HEK293 (cell line): ENCODE measurements around the gene ACSM6.

Experiments
- CTCF ChIA-PET: fragments of 350-600 bp; formaldehyde crosslinking; extraction: SDS; loops from one replicate; lab custom pipeline; 2021; ENCODE audit warnings: antibody characterized with exemption; lab: Yijun Ruan, JAX
- POLR2A ChIA-PET: fragments of 300-600 bp; formaldehyde crosslinking; extraction: SDS; loops from one replicate; lab custom pipeline; 2020; ENCODE audit warnings: antibody characterized with exemption, inconsistent platforms; lab: Yijun Ruan, JAX
- H3K27ac ChIP-seq: fragments of 200-500 bp; sonication (Bioruptor generic); 2 replicates; pipeline ENCODE4 v1.5.1; 2014; ENCODE audit warnings: low read depth, low read length, control low read depth, inconsistent platforms; ENCODE audit errors: extremely low read depth
- H3K36me3 ChIP-seq, 2 experiments: fragments of 200-500 bp in 1 of 2; sonication (Bioruptor generic) in 1 of 2; 1 replicate in 1 of 2; 2 replicates in 1 of 2; pipeline ENCODE4 v1.5.1; 2014 to 2017; ENCODE audit warnings: inconsistent platforms in 2 of 2, low read length in 2 of 2; ENCODE audit not compliant: control insufficient read depth in 2 of 2, insufficient read depth in 1 of 2
- H3K4me1 ChIP-seq: fragments of 200-500 bp; sonication (Bioruptor generic); 2 replicates; pipeline ENCODE4 v1.5.1; 2014; ENCODE audit warnings: mild to moderate bottlenecking, low read length, inconsistent platforms; ENCODE audit not compliant: control insufficient read depth, insufficient read depth
- H3K4me3 ChIP-seq: 2 replicates; pipeline ENCODE4 v1.5.1; 2011; ENCODE audit warnings: low read depth, mild to moderate bottlenecking, control low read depth, low read length, moderate library complexity
- H3K9me3 ChIP-seq: fragments of 200-500 bp; sonication (Bioruptor generic); 2 replicates; pipeline ENCODE4 v1.5.1; 2014; ENCODE audit warnings: low read depth, low read length, inconsistent platforms; ENCODE audit not compliant: control insufficient read depth, insufficient read depth
- ELK4 ChIP-seq: IDR thresholded peaks from 2 replicates; pipeline ENCODE4 v1.6.1; 2011; ENCODE audit warnings: mild to moderate bottlenecking, low read depth, low read length, borderline replicate concordance
- HOXA7 ChIP-seq: sonication (generic); formaldehyde crosslinking; IDR thresholded peaks from 2 replicates; pipeline ENCODE4 v1.8.1; 2022; ENCODE audit warnings: missing genetic modification reagents, borderline replicate concordance
- HOXC10 ChIP-seq: sonication (generic); formaldehyde crosslinking; IDR thresholded peaks from 2 replicates; pipeline ENCODE4 v1.8.1; 2023; ENCODE audit warnings: mild to moderate bottlenecking, missing genetic modification reagents
- KLF8 ChIP-seq: fragments of 450-650 bp; formaldehyde crosslinking; IDR thresholded peaks from 2 replicates; pipeline ENCODE4 v1.5.1; 2016; ENCODE audit warnings: missing biosample characterization, missing genetic modification characterization
- KLF9 ChIP-seq: fragments of 450-650 bp; formaldehyde crosslinking; IDR thresholded peaks from 2 replicates; pipeline ENCODE4 v1.5.1; 2016; ENCODE audit warnings: missing biosample characterization, missing genetic modification characterization, low read depth
- SETDB1 ChIP-seq: IDR thresholded peaks from one replicate; pipeline ENCODE4 v1.6.1; 2017; ENCODE audit warnings: mild to moderate bottlenecking, low read length, moderate library complexity, mixed read lengths; ENCODE audit not compliant: insufficient read length
- ZBTB6 ChIP-seq: fragments of 450-650 bp; formaldehyde crosslinking; IDR thresholded peaks from 2 replicates; pipeline ENCODE4 v1.5.1; 2017; ENCODE audit warnings: missing biosample characterization, missing genetic modification characterization
- ZBTB7A ChIP-seq: fragments of 450-650 bp; formaldehyde crosslinking; IDR thresholded peaks from 2 replicates; pipeline ENCODE4 v1.5.1; 2016; ENCODE audit warnings: low read depth, missing biosample characterization, missing genetic modification characterization
- ZFP69B ChIP-seq: fragments of 450-650 bp; formaldehyde crosslinking; IDR thresholded peaks from 2 replicates; pipeline ENCODE4 v1.5.1; 2016; ENCODE audit warnings: missing biosample characterization, missing genetic modification characterization
- ZNF138 ChIP-seq: fragments of 450-650 bp; formaldehyde crosslinking; IDR thresholded peaks from 2 replicates; pipeline ENCODE4 v1.5.1; 2016; ENCODE audit warnings: missing biosample characterization, missing genetic modification characterization, borderline replicate concordance
- ZNF211 ChIP-seq: fragments of 450-650 bp; formaldehyde crosslinking; IDR thresholded peaks from 2 replicates; pipeline ENCODE4 v1.5.1; 2016; ENCODE audit warnings: low read depth, missing biosample characterization, missing genetic modification characterization
- ZNF302 ChIP-seq: fragments of 450-650 bp; formaldehyde crosslinking; IDR thresholded peaks from 2 replicates; pipeline ENCODE4 v1.5.1; 2016; ENCODE audit warnings: missing biosample characterization, missing genetic modification characterization, low read depth
- ZNF341 ChIP-seq: fragments of 450-650 bp; formaldehyde crosslinking; IDR thresholded peaks from 2 replicates; pipeline ENCODE4; 2016; ENCODE audit warnings: low read depth, missing biosample characterization, missing genetic modification characterization
- ZNF366 ChIP-seq: fragments of 450-650 bp; formaldehyde crosslinking; conservative IDR thresholded peaks from 2 replicates; pipeline ENCODE4 v1.5.1; 2016; ENCODE audit warnings: missing biosample characterization, missing genetic modification characterization
- ZNF530 ChIP-seq: fragments of 450-650 bp; formaldehyde crosslinking; IDR thresholded peaks from 2 replicates; pipeline ENCODE4 v1.5.1; 2016; ENCODE audit warnings: low read depth, missing biosample characterization, missing genetic modification characterization
- ZNF555 ChIP-seq: fragments of 450-650 bp; formaldehyde crosslinking; conservative IDR thresholded peaks from 2 replicates; pipeline ENCODE4 v1.5.1; 2017; ENCODE audit warnings: missing biosample characterization, mild to moderate bottlenecking, missing genetic modification characterization, inconsistent platforms
- ZNF624 ChIP-seq: fragments of 450-650 bp; formaldehyde crosslinking; IDR thresholded peaks from 2 replicates; pipeline ENCODE4 v1.5.1; 2017; ENCODE audit warnings: missing biosample characterization, missing genetic modification characterization
- ZNF626 ChIP-seq: fragments of 450-650 bp; sonication (Bioruptor Pico); formaldehyde crosslinking; IDR thresholded peaks from 2 replicates; pipeline ENCODE4 v1.5.1; 2018; ENCODE audit warnings: missing biosample characterization, missing genetic modification characterization, inconsistent platforms
- ZNF776 ChIP-seq: fragments of 450-650 bp; formaldehyde crosslinking; IDR thresholded peaks from 2 replicates; pipeline ENCODE4 v1.5.0; 2017; ENCODE audit warnings: missing biosample characterization, missing genetic modification characterization, borderline replicate concordance
- ZNF830 ChIP-seq: fragments of 450-650 bp; IDR thresholded peaks from 2 replicates; pipeline ENCODE4 v1.5.0; 2018; ENCODE audit warnings: missing biosample characterization, missing genetic modification characterization, low read depth, mild to moderate bottlenecking, moderate library complexity
- ZXDB ChIP-seq: fragments of 450-650 bp; formaldehyde crosslinking; IDR thresholded peaks from 2 replicates; pipeline ENCODE4 v1.5.1; 2016; ENCODE audit warnings: missing biosample characterization, missing genetic modification characterization
- TF ChIP-seq, protein P1 (sequence below): fragments of 450-650 bp; formaldehyde crosslinking; IDR thresholded peaks from 2 replicates; pipeline ENCODE4 v1.5.1; 2016; ENCODE audit warnings: missing biosample characterization, missing genetic modification characterization

ACSM6 gene

DNA sequence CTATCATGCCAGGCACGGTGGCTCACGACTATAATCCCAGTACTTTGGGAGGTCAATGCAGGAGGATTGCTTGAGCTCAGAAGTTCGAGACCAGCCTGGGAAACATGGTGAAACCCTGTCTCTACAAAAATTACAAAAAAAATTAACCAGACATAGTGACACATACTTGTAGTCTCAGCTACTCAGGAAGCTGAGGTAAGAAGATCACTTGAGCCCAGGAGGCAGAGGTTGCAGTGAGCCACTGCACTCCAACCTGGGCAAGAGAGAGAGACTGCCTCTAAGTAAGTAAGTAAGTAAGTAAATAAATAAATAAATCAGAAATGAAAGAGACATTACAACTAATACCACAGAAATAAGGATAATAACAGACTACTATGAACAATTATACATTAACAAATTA lies 60.6 kb downstream of the ACSM6 start:
- Histone ChIP-seq H3K27ac (no peak overlapping the region), H3K36me3 (peaks cover 27 to 28% of the 10 kb centered on the region in 2 experiments), H3K4me3 (no peak overlapping the region), H3K4me1 (no peaks in the 10 kb centered on the region), H3K9me3 (no peaks in the 10 kb centered on the region)
- ChIA-PET POLR2A (no interaction called here), CTCF (interaction anchor here (0.6 to 1.4 kb wide), 3 partner anchors 120 to 1006 kb away, joined by 3 to 6 read pairs (median 3); no protein-coding TSS in a partner anchor)
- TF ChIP-seq ZNF776 (tag by site-specific recombination) (no peak), HOXA7 (CRISPR knock-in tag) (no peak), ZNF626 (no peak), ZNF211 (tag by site-specific recombination) (no peak), ZNF624 (tag by site-specific recombination) (no peak), ZFP69B (tag by site-specific recombination) (no peak)
- TF ChIP-seq, protein P1, sequence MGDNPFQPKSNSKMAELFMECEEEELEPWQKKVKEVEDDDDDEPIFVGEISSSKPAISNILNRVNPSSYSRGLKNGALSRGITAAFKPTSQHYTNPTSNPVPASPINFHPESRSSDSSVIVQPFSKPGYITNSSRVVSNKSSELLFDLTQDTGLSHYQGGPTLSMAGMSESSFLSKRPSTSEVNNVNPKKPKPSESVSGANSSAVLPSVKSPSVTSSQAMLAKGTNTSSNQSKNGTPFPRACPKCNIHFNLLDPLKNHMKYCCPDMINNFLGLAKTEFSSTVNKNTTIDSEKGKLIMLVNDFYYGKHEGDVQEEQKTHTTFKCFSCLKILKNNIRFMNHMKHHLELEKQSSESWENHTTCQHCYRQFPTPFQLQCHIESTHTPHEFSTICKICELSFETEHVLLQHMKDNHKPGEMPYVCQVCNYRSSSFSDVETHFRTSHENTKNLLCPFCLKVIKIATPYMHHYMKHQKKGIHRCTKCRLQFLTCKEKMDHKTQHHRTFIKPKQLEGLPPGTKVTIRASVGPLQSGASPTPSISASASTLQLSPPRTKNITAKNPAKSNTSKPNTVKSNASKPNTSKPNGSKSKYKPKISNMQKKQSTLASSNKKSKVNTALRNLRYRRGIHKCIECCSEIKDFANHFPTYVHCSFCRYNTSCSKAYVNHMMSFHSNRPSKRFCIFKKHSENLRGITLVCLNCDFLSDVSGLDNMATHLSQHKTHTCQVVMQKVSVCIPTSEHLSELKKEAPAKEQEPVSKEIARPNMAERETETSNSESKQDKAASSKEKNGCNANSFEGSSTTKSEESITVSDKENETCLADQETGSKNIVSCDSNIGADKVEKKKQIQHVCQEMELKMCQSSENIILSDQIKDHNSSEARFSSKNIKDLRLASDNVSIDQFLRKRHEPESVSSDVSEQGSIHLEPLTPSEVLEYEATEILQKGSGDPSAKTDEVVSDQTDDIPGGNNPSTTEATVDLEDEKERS (tag by site-specific recombination): no peak

DNA sequence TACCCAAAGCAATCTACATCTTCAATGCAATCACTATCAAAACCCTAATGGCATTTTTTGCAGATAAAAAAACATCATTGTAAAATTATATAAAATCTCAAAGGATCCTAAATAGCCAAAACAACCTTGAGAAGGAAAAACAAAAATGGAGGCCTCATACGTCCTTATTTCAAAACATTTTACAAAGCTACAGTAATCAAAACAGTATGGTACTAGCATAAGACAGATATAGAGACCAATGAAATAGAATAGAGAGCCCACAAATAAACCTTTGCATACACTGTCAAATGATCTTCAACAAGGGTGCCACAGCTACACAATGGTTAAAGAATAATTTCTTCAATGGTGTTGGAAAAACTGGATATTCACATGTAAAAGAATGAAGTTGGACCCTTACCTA lies 62.2 kb downstream of the ACSM6 start:
- no peak for TF ChIP-seq KLF9 (tag by site-specific recombination)
- TF ChIP-seq ZNF366: no peak
- peak; percentile 49 for TF ChIP-seq SETDB1
- TF ChIP-seq, protein P1 (tag by site-specific recombination): peak; percentile 75; the same call in 1 of the 2 replicates
- CTCF ChIA-PET: interaction anchor here (2.6 kb wide), 1 partner anchor 9 kb away, joined by 11 read pairs; no protein-coding TSS in a partner anchor
- Histone ChIP-seq H3K4me1 (no peaks in the 10 kb centered on the region), H3K9me3 (no peaks in the 10 kb centered on the region), H3K36me3 (peaks cover 28 to 43% of the 10 kb centered on the region in 2 experiments), H3K4me3 (no peak overlapping the region), H3K27ac (no peak overlapping the region)
- POLR2A ChIA-PET: no interaction called here

- no peaks in the 10 kb centered on the region for H3K9me3 ChIP-seq
- H3K4me3 ChIP-seq: no peak overlapping the region
- no peaks in the 10 kb centered on the region for H3K4me1 ChIP-seq
- H3K27ac ChIP-seq: no peak overlapping the region
- CTCF ChIA-PET: interaction anchor here (0.8 to 2.6 kb wide), 3 partner anchors 11 to 107 kb away, joined by 3 to 12 read pairs (median 11); no protein-coding TSS in a partner anchor
- POLR2A ChIA-PET: no interaction called here
- H3K36me3 ChIP-seq: peaks cover 36 to 52% of the 10 kb centered on the region in 2 experiments
- TF ChIP-seq ZNF302 (tag by site-specific recombination): no peak
- TF ChIP-seq ZNF555 (tag by site-specific recombination): no peak
- no peak for TF ChIP-seq ZXDB (tag by site-specific recombination)
- TF ChIP-seq ZNF530 (tag by site-specific recombination): no peak
- no peak for TF ChIP-seq ZBTB7A (tag by site-specific recombination)
- TF ChIP-seq ELK4: no peak
- no peak for TF ChIP-seq ZNF341
- TF ChIP-seq HOXC10 (CRISPR knock-in tag): no peak
- no peak for TF ChIP-seq KLF8 (tag by site-specific recombination)
- TF ChIP-seq ZNF138: no peak
- no peak for TF ChIP-seq ZNF830
- no peak for TF ChIP-seq ZBTB6 (tag by site-specific recombination)
These were observed 63.8 kb downstream of the ACSM6 start for GRCh38 chr10:95257849-95258248.
